SJSA1 (cell line): ENCODE results near the gene APOM. TPM values are rescaled to one million over a fixed set of nuclear protein-coding genes. Genes with fewer than 3 reads are reported as not detected.
A peak's percentile ranks its signal among the peaks of the same experiment; 100 is the strongest.

Source experiments
- DNase-seq, 2 experiments: peaks; one replicate each; pipeline ENCODE4 v3.0.0-alpha.2; 2015 to 2020; ENCODE audit warnings: low spot score in 2 of 2, low read depth in 1 of 2
- H3K27ac ChIP-seq: fragments of 250-450 bp; sonication (Bioruptor Pico); 2 replicates; pipeline ENCODE4 v1.5.1; 2020; ENCODE audit warnings: mild to moderate bottlenecking, moderate library complexity
- H3K27me3 ChIP-seq: fragments of 250-450 bp; sonication (Bioruptor Pico); replicated peaks from 2 replicates; pipeline ENCODE4 v1.5.1; 2020; ENCODE audit warnings: mild to moderate bottlenecking, moderate library complexity
- H3K36me3 ChIP-seq: fragments of 250-450 bp; sonication (Bioruptor Pico); 2 replicates; pipeline ENCODE4 v1.5.1; 2020; ENCODE audit warnings: mild to moderate bottlenecking
- H3K4me1 ChIP-seq: fragments of 250-450 bp; sonication (Bioruptor Pico); replicated peaks from 2 replicates; pipeline ENCODE4 v1.6.1; 2021; ENCODE audit warnings: mild to moderate bottlenecking
- H3K4me3 ChIP-seq: fragments of 250-450 bp; sonication (Bioruptor Pico); 2 replicates; pipeline ENCODE4 v1.5.1; 2020; ENCODE audit warnings: mild to moderate bottlenecking
- H3K9me3 ChIP-seq: fragments of 250-450 bp; sonication (Bioruptor Pico); replicated peaks from 2 replicates; pipeline ENCODE4 v1.5.1; 2020; ENCODE audit warnings: mild to moderate bottlenecking
- total RNA-seq: library from RNA; depleted of rRNA; stranded (reverse); fragments of >200 nt; shearing (Covaris generic); gene quantifications from 2 replicates; pipeline ENCODE4 v1.2.3, GENCODE V29; 2014

APOM gene
- total RNA-seq, 1 experiment from 2014 or later = 1.1 TPM

DNA sequence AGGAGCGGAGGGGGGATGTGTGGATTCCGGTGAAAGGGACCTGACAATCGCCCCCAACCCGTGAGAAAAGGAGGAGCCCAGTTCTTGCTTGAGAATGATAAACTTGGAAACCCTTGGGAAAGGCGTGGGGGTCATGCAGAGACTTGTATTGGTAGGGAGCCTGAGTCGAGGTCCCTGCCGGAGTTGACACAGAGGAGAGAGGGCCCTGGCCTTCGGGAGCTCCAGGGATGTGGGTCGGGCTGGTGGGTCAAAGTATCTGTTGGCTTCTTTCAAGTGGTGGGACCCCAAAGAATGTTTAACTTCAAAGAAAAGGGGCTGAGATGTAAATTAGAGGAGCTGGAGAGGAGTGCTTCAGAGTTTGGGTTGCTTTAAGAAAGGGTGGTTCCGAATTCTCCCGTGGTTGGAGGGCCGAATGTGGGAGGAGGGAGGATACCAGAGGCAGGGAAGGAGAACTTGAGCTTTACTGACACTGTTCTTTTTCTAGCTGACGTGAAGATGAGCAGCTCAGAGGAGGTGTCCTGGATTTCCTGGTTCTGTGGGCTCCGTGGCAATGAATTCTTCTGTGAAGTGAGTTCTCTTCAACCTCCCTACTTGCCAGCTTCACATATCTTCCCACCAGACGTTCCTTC lies 10.8 kb downstream of the APOM start:
- peak overlapping the region; percentile 75 for H3K4me3 ChIP-seq
- H3K27me3 ChIP-seq = no peaks in the 10 kb centered on the region
- peaks cover 72% of the 10 kb centered on the region for H3K36me3 ChIP-seq
- H3K27ac ChIP-seq = peak overlapping the region; percentile 92
- peaks cover 22% of the 10 kb centered on the region for H3K4me1 ChIP-seq
- DNase-seq = peak in 1 of 2 experiments; percentile 9
- H3K9me3 ChIP-seq = no peaks in the 10 kb centered on the region

GRCh38 chr6:31669676-31670075 lies 14.0 kb downstream of the APOM start, which contains the start of gene LY6G5B:
TSS of gene LY6G5B (plus strand) at chr6:31669976. CDS start at chr6:31670951, 975 bp downstream.
- H3K4me1 ChIP-seq = peaks cover 8% of the 10 kb centered on the region; the same call in 1 of the 2 replicates
- no peaks in the 10 kb centered on the region for H3K27me3 ChIP-seq
- H3K4me3 ChIP-seq = no peak within 1 kb of the TSS
- H3K9me3 ChIP-seq = no peaks in the 10 kb centered on the region
- no peak for DNase-seq
- H3K36me3 ChIP-seq = peaks cover 81% of the 10 kb centered on the region
- H3K27ac ChIP-seq = no peak within 1 kb of the TSS

DNA sequence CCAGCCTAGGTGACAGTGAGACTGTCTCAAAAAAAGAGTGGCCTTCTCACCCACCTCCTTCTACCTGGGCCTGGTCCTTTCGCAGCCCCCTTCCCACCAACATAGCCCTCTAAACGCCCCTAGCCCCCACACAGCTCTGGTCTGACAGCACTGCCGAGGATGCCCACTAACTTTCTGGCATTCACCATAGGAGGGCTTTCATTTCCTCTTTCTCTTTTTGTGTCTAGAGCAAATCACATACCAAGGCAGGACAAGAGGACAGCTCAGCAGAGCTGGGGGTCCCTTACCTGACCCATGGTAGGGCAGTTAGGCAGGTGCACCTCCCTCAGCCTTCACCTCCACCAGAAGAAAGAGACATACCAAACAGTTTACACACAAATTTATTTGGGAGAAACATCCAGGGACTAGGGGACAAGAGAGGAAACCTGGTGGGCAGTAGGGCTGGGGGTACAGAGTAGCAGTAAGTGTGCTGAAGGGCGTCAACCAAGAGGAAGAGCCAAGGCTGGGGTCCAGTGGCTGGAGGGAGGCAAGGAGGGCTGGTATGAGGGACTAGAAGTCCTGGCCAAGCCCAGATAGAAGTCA lies 20.7 kb downstream of the APOM start:
- DNase-seq = no peak
- H3K27me3 ChIP-seq = no peaks in the 10 kb centered on the region

DNA sequence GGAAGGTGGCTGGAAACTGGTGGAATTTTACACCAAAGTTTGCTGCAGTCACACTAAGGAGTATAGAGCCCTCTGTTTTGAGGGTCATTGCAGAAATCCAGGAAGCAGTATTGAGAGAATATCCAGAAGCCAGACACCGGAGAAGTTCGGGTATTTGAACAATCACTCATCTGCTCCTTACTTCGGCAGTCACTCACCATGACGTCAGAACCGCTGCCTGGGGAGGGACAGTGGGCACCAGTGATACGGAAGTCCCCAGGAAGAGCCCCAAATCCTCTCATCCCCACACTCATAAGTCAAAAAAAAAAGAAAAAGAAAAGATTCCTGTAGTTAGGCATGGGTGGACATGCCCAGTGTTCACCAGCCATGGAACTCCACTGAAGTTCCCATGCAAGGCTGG lies 21.2 kb downstream of the APOM start:
- DNase-seq = no peak
- H3K27ac ChIP-seq = no peak overlapping the region
- no peak overlapping the region for H3K4me3 ChIP-seq
- H3K9me3 ChIP-seq = no peaks in the 10 kb centered on the region; the same call in 1 of the 2 replicates
- peaks cover 11% of the 10 kb centered on the region for H3K4me1 ChIP-seq
- peaks cover 27% of the 10 kb centered on the region for H3K36me3 ChIP-seq
- H3K27me3 ChIP-seq = no peaks in the 10 kb centered on the region

More for the DNA sequence above, 20.7 kb downstream of the APOM start:
- H3K4me1 ChIP-seq = peaks cover 10% of the 10 kb centered on the region
- no peaks in the 10 kb centered on the region; the same call in 1 of the 2 replicates for H3K9me3 ChIP-seq
- H3K4me3 ChIP-seq = no peak overlapping the region
- no peak overlapping the region for H3K27ac ChIP-seq
- H3K36me3 ChIP-seq = peaks cover 32% of the 10 kb centered on the region

DNA sequence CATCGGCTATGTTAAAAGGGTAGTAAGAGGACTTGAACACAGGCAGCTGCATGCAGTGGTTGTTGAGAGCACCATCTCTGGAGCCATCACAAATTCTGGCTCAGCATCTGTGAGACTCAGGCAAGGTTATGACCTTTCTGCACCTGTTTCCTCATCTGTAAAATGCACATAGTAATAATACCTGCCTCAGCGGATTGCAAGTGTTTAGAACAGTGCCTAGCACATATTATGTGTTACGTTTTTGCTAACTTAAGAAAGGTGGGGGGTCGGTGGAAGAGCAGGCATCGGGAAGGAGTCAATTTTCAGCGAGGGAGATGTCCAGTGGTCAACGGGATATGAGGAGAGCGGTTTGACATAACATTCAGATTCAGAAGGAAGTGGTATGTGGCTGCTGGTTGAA lies 22.3 kb downstream of the APOM start:
- Histone ChIP-seq H3K9me3 (no peaks in the 10 kb centered on the region; the same call in 1 of the 2 replicates), H3K27me3 (no peaks in the 10 kb centered on the region), H3K4me3 (no peak overlapping the region), H3K36me3 (peaks cover 16% of the 10 kb centered on the region), H3K27ac (no peak overlapping the region), H3K4me1 (peaks cover 11% of the 10 kb centered on the region)
- DNase-seq = no peak

DNA sequence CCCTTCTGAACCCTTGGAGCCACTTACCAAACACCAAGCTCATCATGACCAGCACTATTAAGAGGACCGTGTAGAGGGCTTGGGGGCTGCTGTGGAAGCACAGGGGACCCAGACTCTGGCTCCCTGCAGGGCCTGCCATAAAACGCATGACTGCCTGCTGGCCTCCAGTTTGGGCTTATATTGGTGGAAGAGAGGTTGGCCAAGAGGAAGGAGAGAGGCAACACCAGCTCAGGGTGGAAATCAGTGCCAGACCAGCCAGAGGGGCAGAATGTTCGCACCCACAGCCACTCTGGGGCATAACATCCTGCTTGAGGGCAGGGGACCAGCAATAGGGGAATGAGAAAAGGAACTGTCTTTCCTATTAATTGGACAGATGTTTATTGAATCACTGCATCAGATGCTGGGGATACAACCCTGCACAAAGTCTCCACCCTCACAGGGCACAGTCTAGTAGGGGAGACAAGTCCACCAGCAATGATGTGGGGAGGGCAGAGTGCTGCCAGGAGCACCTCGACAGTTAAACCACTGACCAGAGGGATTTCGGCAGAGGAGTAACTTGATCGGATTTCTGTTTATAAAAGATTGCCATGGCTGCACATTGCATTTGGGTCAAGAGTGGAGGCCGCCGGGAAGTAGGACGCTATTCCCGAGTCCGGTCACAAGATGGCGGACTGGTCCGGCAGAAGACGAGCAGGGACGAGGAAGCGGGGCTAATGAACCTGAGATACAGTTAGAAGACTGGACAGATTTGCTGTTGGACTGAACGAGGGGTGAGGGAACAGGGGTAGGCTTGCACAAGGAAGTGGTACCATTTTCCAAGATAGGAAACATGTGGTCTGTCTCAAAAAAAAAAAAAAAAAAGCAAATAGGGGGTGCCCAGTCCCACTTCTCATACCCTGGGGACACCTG lies 24.8 kb downstream of the APOM start, which contains the start of gene LY6G5C:
Gene LY6G5C (minus strand): TSS at position 842 of the 909 bp plus-strand sequence. CDS start 694 bp downstream, at position 148.
- Histone ChIP-seq H3K4me1 (peaks cover 11% of the 10 kb centered on the region), H3K36me3 (peaks cover 6% of the 10 kb centered on the region), H3K27ac (no peak within 1 kb of the TSS), H3K4me3 (peak within 1 kb of the TSS; percentile 36), H3K27me3 (no peaks in the 10 kb centered on the region), H3K9me3 (no peaks in the 10 kb centered on the region; the same call in 1 of the 2 replicates)
- peak; percentile 74 to 86 for DNase-seq

DNA sequence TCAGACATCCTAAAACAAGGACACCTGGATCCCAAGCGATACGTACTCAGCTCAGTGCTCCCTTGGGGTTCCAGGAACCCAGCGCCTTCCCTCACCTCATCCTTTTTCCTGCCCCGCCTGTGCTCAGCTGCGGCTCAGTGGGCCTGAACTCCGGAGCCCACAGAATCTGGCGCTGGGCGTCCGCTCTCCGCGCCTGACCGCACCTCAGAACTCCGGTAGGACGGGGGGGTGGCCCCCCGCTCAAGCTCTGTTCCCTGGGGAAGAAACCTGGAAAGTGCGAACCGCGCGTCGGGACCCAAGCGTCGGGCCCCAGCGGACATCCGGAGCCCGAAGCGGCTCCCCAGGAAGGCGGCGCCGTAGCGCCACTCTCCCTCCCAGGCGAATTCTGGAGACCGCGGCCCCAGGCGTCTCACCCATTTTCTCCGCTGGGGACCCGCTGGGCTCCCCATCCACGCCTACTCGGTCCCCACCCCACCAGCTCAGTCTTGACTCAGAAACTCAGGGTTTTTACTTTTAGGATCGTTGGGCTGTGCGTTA lies 25.5 kb downstream of the APOM start:
- Histone ChIP-seq H3K27ac (no peak overlapping the region), H3K4me1 (peaks cover 11% of the 10 kb centered on the region), H3K36me3 (peaks cover 5% of the 10 kb centered on the region), H3K4me3 (peak overlapping the region; percentile 36), H3K9me3 (no peaks in the 10 kb centered on the region; the same call in 1 of the 2 replicates), H3K27me3 (no peaks in the 10 kb centered on the region)
- DNase-seq = peak in 1 of 2 experiments; percentile 56

DNA sequence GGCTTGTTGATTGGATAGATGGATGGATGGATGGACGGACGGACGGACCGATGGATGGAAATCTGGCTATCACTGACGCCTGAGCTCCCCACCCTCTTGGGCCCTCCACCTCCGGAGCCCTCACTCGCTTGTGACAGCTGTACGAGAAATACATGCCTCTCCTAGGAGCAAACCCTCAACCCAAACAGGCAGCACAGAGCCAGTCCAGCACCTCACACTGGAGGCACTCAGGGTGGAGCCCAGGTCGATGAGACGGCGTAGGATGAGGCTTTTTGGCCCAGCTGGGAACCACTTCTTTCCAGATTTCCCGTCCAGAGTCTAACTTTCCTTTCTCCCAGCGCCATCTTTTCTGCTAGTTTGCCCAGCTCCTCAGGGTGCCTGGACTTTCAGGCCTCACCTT lies 27.9 kb downstream of the APOM start:
- DNase-seq = no peak
- H3K36me3 ChIP-seq = peaks cover 26% of the 10 kb centered on the region
- H3K27me3 ChIP-seq = no peaks in the 10 kb centered on the region

GRCh38 chr6:31686483-31686882 lies 30.8 kb downstream of the APOM start:
- DNase-seq = no peak
- Histone ChIP-seq H3K4me3 (no peak overlapping the region), H3K27me3 (no peaks in the 10 kb centered on the region), H3K27ac (no peak overlapping the region), H3K4me1 (peaks cover under 1% of the 10 kb centered on the region), H3K36me3 (peaks cover 45% of the 10 kb centered on the region), H3K9me3 (no peaks in the 10 kb centered on the region)

More for the DNA sequence above, 27.9 kb downstream of the APOM start:
- Histone ChIP-seq H3K4me1 (peaks cover 11% of the 10 kb centered on the region), H3K4me3 (no peak overlapping the region), H3K27ac (no peak overlapping the region), H3K9me3 (no peaks in the 10 kb centered on the region)

DNA sequence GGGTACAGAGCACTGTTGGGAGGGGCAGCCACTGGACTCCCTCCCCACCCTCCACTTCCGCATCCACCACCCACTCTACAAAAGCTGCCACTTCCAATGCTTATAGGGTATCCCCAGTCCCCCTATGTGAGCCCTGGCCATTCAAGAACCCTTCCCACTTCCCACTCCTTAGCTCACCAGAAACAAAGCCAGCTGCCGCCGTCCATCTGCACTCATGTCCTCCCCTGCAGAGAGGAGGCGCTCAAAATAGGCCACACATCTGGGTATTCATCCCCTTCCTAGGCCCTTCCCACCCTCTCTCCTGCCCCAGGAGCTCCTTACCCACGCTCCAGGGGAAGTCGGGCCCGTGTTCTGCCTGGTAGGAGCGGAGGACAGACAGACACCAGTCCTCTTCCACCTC lies 31.6 kb downstream of the APOM start:
- Histone ChIP-seq H3K4me1 (no peaks in the 10 kb centered on the region), H3K27me3 (no peaks in the 10 kb centered on the region), H3K36me3 (peaks cover 52% of the 10 kb centered on the region), H3K4me3 (no peak overlapping the region), H3K27ac (no peak overlapping the region), H3K9me3 (no peaks in the 10 kb centered on the region)
- DNase-seq = no peak

GRCh38 chr6:31687860-31688693 lies 32.4 kb downstream of the APOM start:
- Histone ChIP-seq H3K4me1 (no peaks in the 10 kb centered on the region), H3K27ac (no peak overlapping the region), H3K4me3 (no peak overlapping the region), H3K36me3 (peaks cover 57% of the 10 kb centered on the region), H3K9me3 (no peaks in the 10 kb centered on the region), H3K27me3 (no peaks in the 10 kb centered on the region)
- DNase-seq = no peak

GRCh38 chr6:31689249-31690110 lies 33.8 kb downstream of the APOM start:
- no peaks in the 10 kb centered on the region for H3K4me1 ChIP-seq
- H3K27me3 ChIP-seq = no peaks in the 10 kb centered on the region
- no peak overlapping the region for H3K4me3 ChIP-seq
- no peaks in the 10 kb centered on the region for H3K9me3 ChIP-seq
- peaks cover 69% of the 10 kb centered on the region for H3K36me3 ChIP-seq
- DNase-seq = no peak
- no peak overlapping the region for H3K27ac ChIP-seq
